GM21576 (cell line): ENCODE measurements around the gene TBC1D19.
"Not testable (repeated sequence)": the region's sequence is repeated elsewhere in the genome, so short reads cannot be mapped to it uniquely, and the experiment has no call there.

Source experiments
- ATAC-seq: cut with Tn5 transposase; IDR thresholded peaks from one replicate; pipeline ENCODE4 v1.9.1; 2021; ENCODE audit warnings: mild to moderate bottlenecking, moderate library complexity; ENCODE audit not compliant: unreplicated experiment

TBC1D19 gene

DNA sequence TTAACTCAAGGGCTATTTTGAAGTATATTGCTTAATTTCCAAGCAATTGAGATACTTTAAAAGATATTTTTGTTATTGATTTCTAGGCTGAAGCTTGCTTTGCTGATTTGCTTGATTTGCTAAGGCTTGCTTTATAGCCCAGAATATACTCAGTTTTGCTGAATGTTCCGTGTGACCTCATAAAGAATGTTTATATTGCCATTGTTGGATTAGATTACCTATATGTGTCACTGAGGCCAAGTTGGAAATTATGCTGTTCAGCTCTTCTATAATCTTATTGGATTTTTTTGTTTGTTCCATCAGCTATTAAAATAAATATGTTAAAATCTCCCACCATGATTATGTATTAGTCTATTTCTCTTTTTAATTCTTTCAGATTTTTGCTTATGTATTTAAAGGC, 13.0 kb downstream of the TBC1D19 start:
- ATAC-seq = no peak

DNA sequence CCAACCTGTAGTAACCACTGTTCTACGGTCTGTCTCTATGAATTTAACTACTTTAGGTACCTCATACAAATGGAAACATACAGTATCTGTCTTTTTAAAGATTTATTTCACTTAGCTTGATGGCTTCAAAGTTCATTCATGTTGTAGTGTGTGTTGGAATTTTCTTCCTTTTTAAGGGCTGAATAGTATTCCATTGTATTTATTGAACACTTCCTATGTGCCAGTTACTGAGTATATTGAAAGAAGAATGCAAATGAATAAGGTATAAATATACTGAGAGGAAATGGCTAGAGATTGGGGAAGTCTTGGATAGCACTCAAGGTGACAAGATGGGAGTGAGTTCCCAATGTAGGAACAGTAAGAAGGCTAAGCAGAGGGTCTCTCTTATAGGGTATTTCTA, 17.3 kb downstream of the TBC1D19 start:
- no peak for ATAC-seq

DNA sequence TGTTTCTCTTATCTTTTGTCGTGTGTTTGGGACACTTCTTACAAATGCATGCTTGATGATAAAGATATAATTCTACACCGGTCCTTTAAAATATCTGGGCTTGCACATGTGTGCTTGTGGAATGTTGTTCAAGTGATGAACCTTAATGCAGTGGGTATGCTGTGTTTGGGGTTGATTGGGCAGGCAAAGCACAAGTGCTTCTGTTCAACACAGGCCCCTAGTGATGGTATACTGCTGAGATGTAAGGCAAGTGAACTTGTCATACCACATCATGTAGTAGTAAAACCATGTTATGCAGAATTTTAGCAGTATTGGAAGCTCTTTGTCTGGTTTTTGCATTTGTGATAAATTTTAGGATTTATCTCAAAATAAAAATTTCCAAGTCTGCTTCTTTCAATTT, 23.9 kb downstream of the TBC1D19 start:
- no peak for ATAC-seq

DNA sequence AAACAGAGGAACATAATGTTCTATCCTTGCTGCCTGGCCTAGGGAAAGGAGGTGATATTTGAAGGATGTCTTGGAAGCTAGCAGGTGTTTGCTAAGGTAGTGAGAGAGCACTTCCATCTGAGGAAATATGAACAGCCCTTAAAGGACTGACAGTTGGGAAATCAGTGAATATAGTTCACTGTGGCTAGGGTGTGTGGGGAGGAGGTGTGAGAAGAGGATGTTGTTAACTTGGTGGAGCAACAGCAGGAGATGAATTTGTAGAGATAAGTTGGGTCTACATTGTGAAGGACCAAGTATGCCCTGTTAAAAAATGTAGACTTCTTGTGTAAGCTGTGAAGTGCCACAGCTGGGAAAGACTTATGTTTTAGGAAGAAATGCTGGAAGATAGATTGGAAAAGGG, 25.5 kb downstream of the TBC1D19 start:
- ATAC-seq = no peak

DNA sequence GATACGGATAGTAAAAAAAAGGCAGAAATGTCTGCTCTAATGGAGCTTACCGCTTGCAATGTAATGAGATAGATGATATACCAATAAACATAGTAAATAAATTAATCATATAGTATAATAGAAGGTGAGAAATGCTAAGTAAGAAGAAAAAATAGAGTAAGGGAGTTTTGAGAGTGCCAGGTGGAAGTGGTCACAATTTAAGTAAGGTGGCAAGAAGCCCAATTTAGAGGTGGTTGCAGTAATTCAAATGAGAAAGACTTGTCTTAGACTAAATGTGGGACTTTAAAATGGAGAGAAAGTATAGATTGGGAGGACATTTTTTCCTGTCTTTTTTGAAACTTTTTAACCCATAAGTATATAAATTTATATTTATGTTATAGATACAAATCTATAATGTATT, 26.0 kb downstream of the TBC1D19 start:
- no peak for ATAC-seq

DNA sequence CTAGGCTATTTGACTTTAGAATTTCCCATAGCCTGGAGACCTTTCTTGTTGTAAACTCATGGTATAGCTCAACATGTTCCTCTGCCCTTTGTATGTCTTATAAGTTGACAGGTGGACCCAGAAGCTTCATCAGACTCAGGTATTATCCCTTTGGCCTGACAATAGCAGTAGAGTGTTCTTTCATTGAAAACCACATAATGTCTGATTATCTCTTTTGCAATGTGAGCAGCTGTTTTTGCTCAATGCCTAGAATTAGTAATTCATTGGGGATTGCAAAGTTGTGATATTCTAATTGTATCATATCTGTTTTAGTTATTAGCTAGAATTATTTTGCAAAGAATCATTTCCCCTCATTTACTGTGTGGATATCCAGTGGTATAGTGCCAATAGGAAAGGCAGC, 27.5 kb downstream of the TBC1D19 start:
- no peak for ATAC-seq

GRCh38 chr4:26611885-26612284, 28.0 kb downstream of the TBC1D19 start:
- no peak for ATAC-seq

DNA sequence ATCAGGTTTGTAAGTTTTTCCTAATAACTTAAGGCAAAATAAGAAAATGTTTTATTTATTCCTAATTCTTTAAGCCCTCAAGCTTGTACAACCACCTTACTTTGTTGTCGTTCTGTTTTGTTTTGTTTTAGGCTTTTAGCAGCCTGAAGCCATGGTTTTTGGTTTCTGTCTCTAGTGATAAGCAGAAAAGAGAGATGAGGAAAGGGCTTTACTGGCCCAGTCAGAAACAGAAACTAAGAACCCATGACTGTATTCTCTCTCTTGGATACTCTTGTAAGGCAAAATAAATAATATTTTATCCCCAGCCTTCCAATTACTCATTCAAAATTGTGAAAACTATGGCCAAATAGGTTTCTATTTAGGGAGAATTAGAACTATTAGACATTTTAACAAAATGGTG, 29.4 kb downstream of the TBC1D19 start:
- no peak for ATAC-seq

DNA sequence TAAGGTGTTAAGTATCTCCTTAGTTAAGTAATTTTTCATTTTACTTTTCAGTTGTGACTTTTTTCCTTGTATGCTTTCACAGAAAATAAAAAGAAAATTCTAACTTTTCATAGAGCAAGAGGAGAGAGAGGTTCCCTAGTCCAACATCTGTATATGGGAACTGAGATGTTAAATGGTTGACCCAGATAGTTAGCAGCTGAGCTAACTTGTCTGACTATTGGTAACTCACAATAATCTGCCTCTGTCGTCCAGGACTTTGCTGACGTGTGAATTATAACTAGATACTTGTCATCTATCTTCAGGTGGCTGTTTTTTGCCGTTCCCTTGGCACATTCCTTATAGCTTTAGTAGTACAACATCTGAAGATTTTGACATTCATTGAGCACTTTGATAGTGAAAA, 29.9 kb downstream of the TBC1D19 start:
- no peak for ATAC-seq

DNA sequence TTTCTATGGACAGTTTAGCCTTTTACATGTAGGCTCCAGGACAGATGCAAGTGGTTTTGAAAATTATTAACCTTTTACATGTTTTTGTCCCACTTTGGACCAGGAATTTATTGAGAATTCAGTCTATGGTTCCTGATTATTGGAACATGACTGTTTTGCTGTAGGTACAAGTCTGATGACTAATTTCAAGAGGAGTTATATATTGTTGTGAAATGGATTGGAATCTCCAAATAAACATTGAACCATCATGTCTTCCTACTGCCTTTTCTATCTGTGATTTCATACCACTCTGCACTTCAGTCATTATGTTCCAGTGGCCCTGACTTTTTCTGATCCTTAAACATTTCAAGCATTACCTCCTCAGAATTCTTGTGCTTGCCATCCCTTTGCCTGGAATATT, 35.9 kb downstream of the TBC1D19 start:
- ATAC-seq = no peak

GRCh38 chr4:26621366-26621765, 37.5 kb downstream of the TBC1D19 start:
- ATAC-seq = no peak

GRCh38 chr4:26622913-26623312, 39.0 kb downstream of the TBC1D19 start:
- no peak for ATAC-seq

DNA sequence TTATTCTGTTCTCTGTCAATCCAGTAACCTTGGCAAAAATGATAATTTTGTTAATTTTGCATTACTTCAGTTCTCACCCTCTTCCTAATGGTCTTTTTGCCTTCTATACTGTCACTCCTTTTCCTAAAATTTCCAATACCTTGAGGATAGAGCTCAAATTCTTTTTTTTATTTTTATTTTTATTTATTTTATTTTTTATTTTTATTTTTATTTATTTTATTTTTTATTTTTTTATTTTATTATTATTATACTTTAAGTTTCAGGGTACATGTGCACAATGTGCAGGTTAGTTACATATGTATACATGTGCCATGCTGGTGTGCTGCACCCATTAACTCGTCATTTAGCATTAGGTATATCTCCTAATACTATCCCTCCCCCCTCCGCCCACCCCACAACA, 42.8 kb downstream of the TBC1D19 start:
- ATAC-seq = not testable (repeated sequence)

GRCh38 chr4:26632916-26633315, 49.0 kb downstream of the TBC1D19 start:
- ATAC-seq = no peak

DNA sequence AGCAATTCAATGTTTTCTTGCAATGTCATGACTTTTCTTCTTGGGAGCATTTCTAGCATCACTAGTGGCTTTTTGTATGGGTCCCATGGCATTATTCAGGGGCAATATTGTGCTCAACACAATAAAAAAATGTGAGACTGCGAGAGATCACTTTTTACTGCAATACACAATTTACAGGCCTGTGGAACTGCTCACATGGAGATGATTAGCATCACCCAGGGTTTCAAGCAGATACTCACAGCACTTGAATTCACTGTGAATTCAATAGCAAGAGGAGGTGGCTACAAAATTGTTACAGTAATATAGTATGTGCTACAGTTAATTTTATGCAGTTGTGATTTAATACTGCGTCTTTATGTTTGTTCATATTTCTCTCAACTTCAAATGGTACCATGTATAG, 50.4 kb downstream of the TBC1D19 start:
- no peak for ATAC-seq

DNA sequence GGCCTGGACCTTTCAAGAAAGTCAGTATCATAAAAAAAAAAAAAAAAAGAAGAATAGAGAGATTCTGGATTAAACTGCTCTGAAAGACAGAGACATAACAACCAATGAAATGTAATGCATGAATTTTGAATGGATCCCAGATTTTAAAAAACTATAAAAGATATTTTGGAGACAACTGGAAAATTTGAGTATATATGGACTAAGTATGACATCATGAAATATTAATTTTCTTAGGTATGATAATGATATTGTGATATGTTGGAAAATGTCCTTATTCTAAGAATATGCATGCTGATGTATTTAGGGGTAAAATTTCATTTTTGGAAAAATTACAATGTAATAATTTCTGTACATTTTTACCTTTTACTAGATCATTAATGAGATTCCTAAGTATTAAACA, 52.6 kb downstream of the TBC1D19 start:
- ATAC-seq = no peak

DNA sequence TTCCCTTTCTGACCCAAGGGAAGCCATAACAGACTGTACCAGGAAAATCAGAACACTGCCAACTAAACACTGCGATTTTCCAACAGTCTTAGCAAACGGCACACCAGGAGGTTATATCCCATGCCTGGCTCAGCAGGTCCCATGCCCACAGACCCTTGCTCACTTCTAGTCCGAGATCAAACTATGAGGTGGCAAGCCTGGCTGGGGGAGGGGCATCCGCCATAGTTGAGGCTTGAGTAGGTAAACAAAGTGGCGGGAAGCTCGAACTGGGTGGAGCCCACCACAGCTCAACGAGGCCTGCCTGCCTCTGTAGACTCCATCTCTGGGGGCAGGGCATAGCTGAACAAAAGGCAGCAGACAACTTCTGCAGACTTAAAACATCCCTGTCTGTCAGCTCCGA, 56.8 kb downstream of the TBC1D19 start:
- not testable (repeated sequence) for ATAC-seq

- no peak for ATAC-seq
Measured at GRCh38 chr4:26647523-26648224, 63.8 kb downstream of the TBC1D19 start.

GRCh38 chr4:26648260-26648659, 64.4 kb downstream of the TBC1D19 start:
- ATAC-seq = no peak

DNA sequence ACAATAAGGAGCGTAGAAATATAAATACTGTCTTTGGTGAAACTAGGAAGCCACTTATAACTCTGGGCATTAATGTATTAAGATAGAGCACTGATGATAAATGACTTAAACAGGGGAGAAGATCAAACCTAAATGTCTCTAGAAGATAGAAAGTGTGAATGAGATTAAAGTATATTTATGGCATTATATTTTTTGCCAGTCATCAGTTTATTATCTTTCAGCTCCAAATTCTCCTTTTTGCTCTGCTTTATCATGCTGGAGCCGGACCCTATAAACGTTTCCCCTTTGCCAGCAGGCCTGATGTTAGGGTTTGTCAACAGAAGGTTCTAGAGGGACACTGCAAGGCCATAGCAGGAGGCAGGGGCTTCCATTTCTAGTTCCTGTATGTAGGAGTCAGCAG, 76.4 kb downstream of the TBC1D19 start:
- no peak for ATAC-seq

DNA sequence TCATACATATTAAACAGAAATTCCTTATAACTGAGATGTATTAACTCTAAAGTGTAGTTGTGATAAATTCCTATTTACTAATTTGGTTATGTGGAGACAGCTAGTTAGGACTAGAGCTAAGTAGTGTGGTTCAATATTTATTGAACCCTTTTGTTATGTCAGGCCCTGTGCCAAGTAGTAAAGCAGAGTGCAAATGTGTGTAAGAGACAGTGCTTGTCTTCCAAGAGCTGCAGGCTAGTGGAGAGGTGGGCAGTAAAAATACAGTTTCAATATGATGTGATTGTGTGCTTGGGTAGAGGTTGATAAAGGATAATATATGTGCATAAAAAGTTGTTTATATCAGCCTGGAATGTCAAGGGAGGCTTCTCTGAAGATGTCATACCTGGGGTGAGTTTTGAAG, 80.0 kb downstream of the TBC1D19 start:
- no peak for ATAC-seq

DNA sequence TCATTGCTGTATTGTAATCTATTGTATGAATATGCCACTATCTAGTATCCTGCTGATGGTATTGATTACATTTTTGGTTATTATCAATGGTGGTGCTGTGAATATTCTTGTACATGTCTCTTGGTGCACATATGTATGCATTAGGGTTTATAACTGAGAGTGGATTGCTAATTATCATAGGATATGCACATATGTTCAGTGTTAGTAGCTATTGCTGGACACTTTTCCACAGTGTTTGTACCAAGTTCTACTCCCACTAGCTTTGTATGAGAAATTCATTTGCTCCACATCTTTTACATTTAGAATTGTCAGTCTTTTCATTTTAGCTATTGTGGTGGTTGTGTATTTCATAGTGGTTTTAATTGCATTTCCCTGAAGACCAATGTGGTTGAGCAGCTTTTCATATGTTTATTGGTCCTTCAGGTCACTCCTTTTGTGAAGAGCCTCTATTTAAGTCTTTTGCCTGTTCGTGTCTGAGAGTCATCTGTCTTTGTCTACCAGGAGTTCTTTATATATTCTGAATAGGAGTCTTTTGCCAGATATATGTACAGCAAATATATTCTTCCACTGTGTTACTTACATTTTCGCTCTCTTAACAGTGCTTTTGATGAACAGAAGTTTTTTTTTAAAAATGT, 87.1 kb downstream of the TBC1D19 start:
- no peak for ATAC-seq
